ENCODE results near the gene SDK1. TPM values are rescaled to one million over a fixed set of nuclear protein-coding genes. Genes with fewer than 3 reads are reported as not detected.

The SDK1 gene
- total and polyA plus RNA-seq, 2 of the 8 experiments (the other 6 are each of a cell fraction or from before 2014, with no cell fraction given): 3.3 to 7.2 TPM

DNA sequence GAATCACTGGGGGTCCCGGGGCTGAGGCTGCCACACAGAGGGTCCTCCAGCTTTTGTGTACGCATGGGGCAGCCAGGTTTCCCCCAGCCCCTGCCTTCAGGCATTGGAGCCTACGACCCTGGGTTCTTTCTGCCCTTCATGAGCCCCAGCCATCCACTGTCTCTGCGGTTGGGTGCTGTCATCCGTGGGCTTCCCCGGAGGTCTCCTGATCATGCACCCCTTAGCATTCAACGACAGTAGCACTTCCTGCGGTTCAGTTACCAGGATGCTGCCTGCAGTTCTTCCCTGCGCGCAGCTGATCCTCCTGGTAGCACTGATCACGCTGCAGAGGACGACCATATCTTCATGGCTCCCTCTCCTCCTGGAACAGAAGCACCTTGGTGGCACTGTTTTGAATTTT lies 676.3 kb downstream of the SDK1 start:
- H3K79me2 ChIP-seq (ENCODE audit: control insufficient read depth in 1 of 2, insufficient read depth in 2 of 2, low read length in 2 of 2): no peaks in the 10 kb centered on the region
- whole genome bisulfite sequencing, 2 experiments (ENCODE audit: extremely low coverage in 1 of 2, insufficient coverage in 1 of 2, insufficient read length in 1 of 2, insufficient replicate concordance in 2 of 2, low coverage in 1 of 2, low lambda C conversion rate in 2 of 2, missing lambda C conversion rate in 1 of 2): 95% methylated on average over 11 of the region's 12 CpGs; no CpG with 5 or more reads in 1 of the 2 experiments
- no peak overlapping the region for H4K5ac ChIP-seq (ENCODE audit: insufficient read length, low read depth, low read length)
- no peak overlapping the region for H3K4me3 ChIP-seq (ENCODE audit: extremely low read depth in 1 of 4, insufficient read depth in 2 of 4, low read depth in 3 of 4, low read length in 4 of 4)
- no peak overlapping the region for H3K4ac ChIP-seq (replicated peaks; ENCODE audit: insufficient read length, low read depth, low read length)
- H3K79me1 ChIP-seq (ENCODE audit: low read depth, low read length): no peaks in the 10 kb centered on the region
- H3K14ac ChIP-seq (ENCODE audit: insufficient read length): no peak overlapping the region
- H3K9me3 ChIP-seq (ENCODE audit: insufficient read depth in 2 of 2, low read depth in 1 of 2, low read length in 1 of 2): no peaks in the 10 kb centered on the region; a peak in 1 of 4 replicates
- H2BK15ac ChIP-seq (ENCODE audit: low read length): no peak overlapping the region
- H2AFZ ChIP-seq (ENCODE audit: low read length): no peak overlapping the region
- FAIRE-seq (no peak), DNase-seq (ENCODE audit: low read depth in 1 of 2, low spot score in 2 of 2) (no peak)
- no peaks in the 10 kb centered on the region for H3K36me3 ChIP-seq (ENCODE audit: control insufficient read depth in 2 of 4, insufficient read depth in 4 of 4, low read length in 3 of 4)
- H3K18ac ChIP-seq (ENCODE audit: extremely low read depth, low read length): no peak overlapping the region
- H4K20me1 ChIP-seq (replicated peaks in 1 of 2; ENCODE audit: control insufficient read depth in 1 of 2, insufficient read depth in 2 of 2, low read length in 2 of 2): no peaks in the 10 kb centered on the region
- no peak overlapping the region for H2AK5ac ChIP-seq (ENCODE audit: low read depth, low read length)
- no peak overlapping the region for H3K23ac ChIP-seq (ENCODE audit: insufficient read length)
- H2BK12ac ChIP-seq (ENCODE audit: low read depth, low read length): no peak overlapping the region
- no peak overlapping the region for H2BK20ac ChIP-seq (ENCODE audit: low read length)
- H3K23me2 ChIP-seq (ENCODE audit: low read depth, low read length): no peaks in the 10 kb centered on the region
- no peak overlapping the region; the same call in 1 of the 2 replicates for H3K27ac ChIP-seq (ENCODE audit: low read depth, low read length)
- H2BK120ac ChIP-seq (replicated peaks; ENCODE audit: low read depth, low read length): no peak overlapping the region
- CTCF ChIA-PET (ENCODE audit: partially characterized antibody): interaction anchor here (0.6 kb wide), 1 partner anchor 9 kb away, joined by 3 read pairs; no protein-coding TSS in a partner anchor
- no peak overlapping the region for H4K91ac ChIP-seq (replicated peaks; ENCODE audit: insufficient read length, low read length)
- H2BK5ac ChIP-seq (ENCODE audit: low read depth, low read length): no peak overlapping the region
- no peak overlapping the region for H4K8ac ChIP-seq (ENCODE audit: extremely low read depth, insufficient read depth, low read length)
- H3K27me3 ChIP-seq (replicated peaks in 1 of 4; ENCODE audit: control insufficient read depth in 3 of 4, extremely low read depth in 1 of 4, insufficient read depth in 3 of 4, low read length in 3 of 4): no peaks in the 10 kb centered on the region
- H3K4me1 ChIP-seq (replicated peaks in 1 of 4; ENCODE audit: control insufficient read depth in 3 of 4, insufficient read depth in 4 of 4, low read length in 3 of 4): peaks cover 1 to 17% (median 9%) of the 10 kb centered on the region in 4 experiments; a peak in 5 of 7 replicates
- POLR2A ChIA-PET (ENCODE audit: partially characterized antibody): no interaction called here
- H3K4me2 ChIP-seq (ENCODE audit: insufficient read depth in 1 of 2, low read depth in 2 of 2, low read length in 2 of 2): no peak overlapping the region
- H3K9ac ChIP-seq (replicated peaks in 1 of 4; ENCODE audit: extremely low read depth in 1 of 4, low read depth in 3 of 4, low read length in 3 of 4): no peak overlapping the region
- H3K56ac ChIP-seq (replicated peaks; ENCODE audit: insufficient read length, low read depth, low read length): no peak overlapping the region
- no peak for TF ChIP-seq CREB1 (IDR thresholded peaks at IDR 0.05)
- TF ChIP-seq NRF1 (IDR thresholded peaks at IDR 0.05; ENCODE audit: low read depth, low read length): no peak
- TF ChIP-seq MAFK (IDR thresholded peaks at IDR 0.05; ENCODE audit: low read depth, low read length): no peak
- no peak for TF ChIP-seq GABPA (IDR thresholded peaks at IDR 0.05; ENCODE audit: borderline replicate concordance, insufficient read depth, low read length)
- no peak for TF ChIP-seq HDAC2 (IDR thresholded peaks at IDR 0.05; ENCODE audit: borderline replicate concordance in 1 of 2, low read depth in 2 of 2, low read length in 2 of 2)
- no peak for TF ChIP-seq KDM1A (IDR thresholded peaks at IDR 0.05; ENCODE audit: borderline replicate concordance, low read length)
- TF ChIP-seq RNF2 (IDR thresholded peaks at IDR 0.05; ENCODE audit: borderline replicate concordance, low read depth, low read length, missing control alignments, poor library complexity, severe bottlenecking): no peak
- TF ChIP-seq, protein P1, sequence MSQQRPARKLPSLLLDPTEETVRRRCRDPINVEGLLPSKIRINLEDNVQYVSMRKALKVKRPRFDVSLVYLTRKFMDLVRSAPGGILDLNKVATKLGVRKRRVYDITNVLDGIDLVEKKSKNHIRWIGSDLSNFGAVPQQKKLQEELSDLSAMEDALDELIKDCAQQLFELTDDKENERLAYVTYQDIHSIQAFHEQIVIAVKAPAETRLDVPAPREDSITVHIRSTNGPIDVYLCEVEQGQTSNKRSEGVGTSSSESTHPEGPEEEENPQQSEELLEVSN (IDR thresholded peaks at IDR 0.05): no peak
- no peak for TF ChIP-seq EZH2 (IDR thresholded peaks at IDR 0.05; ENCODE audit: low read depth, low read length, severe bottlenecking)
- TF ChIP-seq TBP (IDR thresholded peaks at IDR 0.05; ENCODE audit: low read depth, low read length): no peak
- TF ChIP-seq RBBP5 (IDR thresholded peaks at IDR 0.05; ENCODE audit: borderline replicate concordance, low read depth, low read length): no peak
- TF ChIP-seq SP1 (IDR thresholded peaks at IDR 0.05; ENCODE audit: low read depth, low read length): no peak
- no peak for TF ChIP-seq SAP30 (IDR thresholded peaks at IDR 0.05; ENCODE audit: insufficient read depth, insufficient replicate concordance, low read length)
